Mucosa of stomach (tissue), 1 donor: Measurements from ENCODE around the gene NT5M.

ENCODE experiments used
- H3K27me3 ChIP-seq: one replicate; pipeline ENCODE4 v1.7.0; 2013; ENCODE audit warnings: mild to moderate bottlenecking, low read length; ENCODE audit not compliant: control insufficient read depth, insufficient read depth
- H3K36me3 ChIP-seq: one replicate; pipeline ENCODE4 v1.7.0; 2013; ENCODE audit warnings: low read length; ENCODE audit not compliant: control insufficient read depth, insufficient read depth
- H3K4me1 ChIP-seq: one replicate; pipeline ENCODE4 v1.7.0; 2013; ENCODE audit warnings: mild to moderate bottlenecking, low read length; ENCODE audit not compliant: control insufficient read depth, insufficient read depth
- H3K4me3 ChIP-seq: one replicate; pipeline ENCODE4 v1.7.0; 2013; ENCODE audit warnings: low read length
- H3K9ac ChIP-seq: one replicate; pipeline ENCODE4 v1.7.0; 2013; ENCODE audit warnings: mild to moderate bottlenecking, low read length, moderate library complexity
- H3K9me3 ChIP-seq: one replicate; pipeline ENCODE4 v1.7.0; 2013; ENCODE audit warnings: mild to moderate bottlenecking, low read length, moderate library complexity; ENCODE audit not compliant: control insufficient read depth
- donor health status: Pancreatic carcinoma.

The NT5M gene

GRCh38 chr17:17354560-17355349, 51.6 kb downstream of the NT5M start:
- Histone ChIP-seq H3K9me3 (no peaks in the 10 kb centered on the region), H3K36me3 (no peaks in the 10 kb centered on the region), H3K4me1 (no peaks in the 10 kb centered on the region), H3K4me3 (no peak overlapping the region), H3K27me3 (no peaks in the 10 kb centered on the region), H3K9ac (no peak overlapping the region)

- H3K4me3 ChIP-seq: no peak overlapping the region
- H3K4me1 ChIP-seq: no peaks in the 10 kb centered on the region
- no peak overlapping the region for H3K9ac ChIP-seq
- H3K36me3 ChIP-seq: no peaks in the 10 kb centered on the region
- H3K27me3 ChIP-seq: no peaks in the 10 kb centered on the region
- H3K9me3 ChIP-seq: no peaks in the 10 kb centered on the region
These were observed 52.3 kb downstream of the NT5M start for GRCh38 chr17:17355426-17355825.

GRCh38 chr17:17356149-17356930, 53.2 kb downstream of the NT5M start:
- no peaks in the 10 kb centered on the region for H3K4me1 ChIP-seq
- H3K9me3 ChIP-seq: no peaks in the 10 kb centered on the region
- H3K36me3 ChIP-seq: no peaks in the 10 kb centered on the region
- H3K27me3 ChIP-seq: no peaks in the 10 kb centered on the region
- no peak overlapping the region for H3K9ac ChIP-seq
- H3K4me3 ChIP-seq: no peak overlapping the region

GRCh38 chr17:17356931-17357270, 53.7 kb downstream of the NT5M start:
- Histone ChIP-seq H3K9ac (no peak overlapping the region), H3K4me1 (no peaks in the 10 kb centered on the region), H3K9me3 (no peaks in the 10 kb centered on the region), H3K4me3 (no peak overlapping the region), H3K36me3 (no peaks in the 10 kb centered on the region), H3K27me3 (no peaks in the 10 kb centered on the region)

- no peaks in the 10 kb centered on the region for H3K4me1 ChIP-seq
- no peak overlapping the region for H3K4me3 ChIP-seq
- H3K9ac ChIP-seq: no peak overlapping the region
- no peaks in the 10 kb centered on the region for H3K36me3 ChIP-seq
- peaks cover 2% of the 10 kb centered on the region for H3K27me3 ChIP-seq
- no peaks in the 10 kb centered on the region for H3K9me3 ChIP-seq
These were observed 55.0 kb downstream of the NT5M start for GRCh38 chr17:17358060-17358751.

GRCh38 chr17:17358866-17359265, 55.7 kb downstream of the NT5M start:
- peaks cover 5% of the 10 kb centered on the region for H3K27me3 ChIP-seq
- no peaks in the 10 kb centered on the region for H3K36me3 ChIP-seq
- no peaks in the 10 kb centered on the region for H3K4me1 ChIP-seq
- no peak overlapping the region for H3K4me3 ChIP-seq
- H3K9ac ChIP-seq: no peak overlapping the region
- no peaks in the 10 kb centered on the region for H3K9me3 ChIP-seq

- H3K36me3 ChIP-seq: no peaks in the 10 kb centered on the region
- no peak overlapping the region for H3K9ac ChIP-seq
- H3K4me3 ChIP-seq: no peak overlapping the region
- peaks cover 5% of the 10 kb centered on the region for H3K27me3 ChIP-seq
- no peaks in the 10 kb centered on the region for H3K9me3 ChIP-seq
- no peaks in the 10 kb centered on the region for H3K4me1 ChIP-seq
These were observed 56.1 kb downstream of the NT5M start for GRCh38 chr17:17359271-17359670.

GRCh38 chr17:17360087-17360730, 57.0 kb downstream of the NT5M start:
- no peak overlapping the region for H3K9ac ChIP-seq
- no peaks in the 10 kb centered on the region for H3K4me1 ChIP-seq
- no peaks in the 10 kb centered on the region for H3K36me3 ChIP-seq
- H3K27me3 ChIP-seq: peaks cover 5% of the 10 kb centered on the region
- H3K9me3 ChIP-seq: no peaks in the 10 kb centered on the region
- no peak overlapping the region for H3K4me3 ChIP-seq

GRCh38 chr17:17361543-17361866, 58.3 kb downstream of the NT5M start:
- peaks cover 5% of the 10 kb centered on the region for H3K27me3 ChIP-seq

GRCh38 chr17:17361867-17362539, 58.8 kb downstream of the NT5M start:
- no peak overlapping the region for H3K9ac ChIP-seq
- H3K27me3 ChIP-seq: peaks cover 5% of the 10 kb centered on the region
- H3K9me3 ChIP-seq: no peaks in the 10 kb centered on the region
- no peaks in the 10 kb centered on the region for H3K4me1 ChIP-seq
- no peak overlapping the region for H3K4me3 ChIP-seq
- no peaks in the 10 kb centered on the region for H3K36me3 ChIP-seq

More at GRCh38 chr17:17361543-17361866, 58.3 kb downstream of the NT5M start:
- Histone ChIP-seq H3K36me3 (no peaks in the 10 kb centered on the region), H3K4me3 (no peak overlapping the region), H3K9me3 (no peaks in the 10 kb centered on the region), H3K4me1 (no peaks in the 10 kb centered on the region), H3K9ac (no peak overlapping the region)

- Histone ChIP-seq H3K4me1 (no peaks in the 10 kb centered on the region), H3K9me3 (no peaks in the 10 kb centered on the region), H3K9ac (no peak overlapping the region), H3K27me3 (peaks cover 5% of the 10 kb centered on the region), H3K36me3 (no peaks in the 10 kb centered on the region), H3K4me3 (no peak overlapping the region)
These were observed 59.4 kb downstream of the NT5M start for GRCh38 chr17:17362540-17362930.
